ENCODE measurements around the gene ZNF77.

The ZNF77 gene

GRCh38 chr19:2944775-2945574, at the start of gene ZNF77 (continued):
- TF ChIP-seq ZNF639 (tag by site-specific recombination; IDR thresholded peaks at IDR 0.05) (peak; percentile 57; the same call in 1 of the 2 replicates), ZNF292 (tag by site-specific recombination; IDR thresholded peaks at IDR 0.05; ENCODE audit: borderline replicate concordance, low read depth) (no peak), ZNF350 (tag by site-specific recombination; IDR thresholded peaks at IDR 0.05) (no peak), ZNF239 (tag by site-specific recombination; IDR thresholded peaks at IDR 0.05) (peak; percentile 53; the same call in 1 of the 2 replicates), CTCF (tag by site-specific recombination; IDR thresholded peaks at IDR 0.05) (no peak), ZSCAN23 (tag by site-specific recombination; IDR thresholded peaks at IDR 0.05) (no peak), ZNF404 (tag by site-specific recombination; IDR thresholded peaks at IDR 0.05) (no peak), ZNF610 (tag by site-specific recombination; IDR thresholded peaks at IDR 0.05; ENCODE audit: borderline replicate concordance) (peak; percentile 55), ZNF354C (tag by site-specific recombination; IDR thresholded peaks at IDR 0.05; ENCODE audit: borderline replicate concordance, low read depth) (no peak), ZBTB44 (tag by site-specific recombination; IDR thresholded peaks at IDR 0.05) (no peak), SCRT2 (tag by site-specific recombination; IDR thresholded peaks at IDR 0.05) (no peak), ZNF704 (tag by site-specific recombination; IDR thresholded peaks at IDR 0.05) (no peak), MZF1 (tag by site-specific recombination; IDR thresholded peaks at IDR 0.05; ENCODE audit: borderline replicate concordance) (no peak), ZNF202 (tag by site-specific recombination; IDR thresholded peaks at IDR 0.05; ENCODE audit: borderline replicate concordance) (no peak), ZSCAN5A (tag by site-specific recombination; IDR thresholded peaks at IDR 0.05) (peak; percentile 82), ZNF701 (tag by site-specific recombination; IDR thresholded peaks at IDR 0.05) (no peak), ZNF18 (tag by site-specific recombination; IDR thresholded peaks at IDR 0.05) (no peak), ZNF184 (tag by site-specific recombination; IDR thresholded peaks at IDR 0.05) (no peak), ZNF416 (tag by site-specific recombination; IDR thresholded peaks at IDR 0.05) (no peak), ZNF585B (tag by site-specific recombination; IDR thresholded peaks at IDR 0.05) (no peak), YY2 (tag by site-specific recombination; IDR thresholded peaks at IDR 0.05) (peak; percentile 65), ZNF549 (tag by site-specific recombination; IDR thresholded peaks at IDR 0.05) (no peak), ZBTB17 (tag by site-specific recombination; IDR thresholded peaks at IDR 0.05) (no peak), ZBTB1 (tag by site-specific recombination; IDR thresholded peaks at IDR 0.05) (no peak), ZNF169 (tag by site-specific recombination; IDR thresholded peaks at IDR 0.05) (no peak), ZNF658 (tag by site-specific recombination; IDR thresholded peaks at IDR 0.05) (no peak), ZNF121 (tag by site-specific recombination; IDR thresholded peaks at IDR 0.05) (no peak), ZNF624 (tag by site-specific recombination; IDR thresholded peaks at IDR 0.05) (no peak), ZNF174 (tag by site-specific recombination; IDR thresholded peaks at IDR 0.05) (no peak)

Measured in HEK293 (cell line).